ENCODE measurements around the gene ERN2. TPM values are rescaled to one million over a fixed set of nuclear protein-coding genes. Genes with fewer than 3 reads are reported as not detected.
"Not testable (repeated sequence)": the region's sequence is repeated elsewhere in the genome, so short reads cannot be mapped to it uniquely, and the experiment has no call there.

The ERN2 gene
- total and polyA plus RNA-seq, 2 of the 4 experiments (the other 2 are of a cell fraction), result 0.39 to 0.54 TPM

GRCh38 chr16:23724096-23724784 is 11.2 kb upstream of the ERN2 start:
- Histone ChIP-seq H3K4me2 (ENCODE audit: low read depth, low read length) (no peak overlapping the region), H3K9me1 (ENCODE audit: insufficient read depth, low read length) (no peaks in the 10 kb centered on the region), H3K4me3 (ENCODE audit: insufficient read depth, low read depth, low read length) (no peak overlapping the region), H4K5ac (ENCODE audit: low read depth, low read length) (no peak overlapping the region), H3K56ac (ENCODE audit: extremely low read depth, insufficient read depth, low read length) (no peak overlapping the region), H2AK5ac (ENCODE audit: low read depth, low read length) (no peak overlapping the region), H3K14ac (replicated peaks; ENCODE audit: low read depth, low read length) (no peak overlapping the region), H3K18ac (ENCODE audit: low read depth, low read length) (no peak overlapping the region), H4K91ac (ENCODE audit: insufficient read depth, low read depth, low read length) (no peak overlapping the region), H2AFZ (replicated peaks; ENCODE audit: low read length, poor library complexity) (no peak overlapping the region), H2BK120ac (ENCODE audit: low read depth, low read length) (no peak overlapping the region), H3K79me1 (ENCODE audit: low read depth in 1 of 2, low read length in 2 of 2) (no peaks in the 10 kb centered on the region), H3K4ac (ENCODE audit: low read depth, low read length) (no peak overlapping the region), H3K36me3 (ENCODE audit: control insufficient read depth, insufficient read depth, low read length) (no peaks in the 10 kb centered on the region), H3K23ac (ENCODE audit: low read depth, low read length) (no peak overlapping the region), H3K9ac (ENCODE audit: low read depth, low read length) (no peak overlapping the region), H3K9me3 (ENCODE audit: control insufficient read depth, insufficient read depth, low read length) (no peaks in the 10 kb centered on the region), H4K8ac (ENCODE audit: low read depth in 2 of 2, low read length in 2 of 2) (no peak overlapping the region), H2BK20ac (ENCODE audit: low read depth, low read length) (no peak overlapping the region), H3K27ac (ENCODE audit: insufficient read depth, low read length) (no peak overlapping the region), H3K4me1 (ENCODE audit: control insufficient read depth, insufficient read depth, low read length) (no peaks in the 10 kb centered on the region), H2AK9ac (replicated peaks; ENCODE audit: low read depth, low read length, poor library complexity) (no peak overlapping the region), H3K27me3 (ENCODE audit: control insufficient read depth, insufficient read depth, low read length) (no peaks in the 10 kb centered on the region), H4K20me1 (ENCODE audit: insufficient read depth, low read length) (no peaks in the 10 kb centered on the region), H2BK15ac (ENCODE audit: low read depth, low read length) (no peak overlapping the region), H2BK5ac (ENCODE audit: low read depth, low read length, poor library complexity, severe bottlenecking) (no peak overlapping the region)
- ChIA-PET CTCF (interaction anchor here (0.9 kb wide), 1 partner anchor 775 kb away, joined by 3 read pairs; no protein-coding TSS in a partner anchor), POLR2A (ENCODE audit: unreplicated experiment) (no interaction called here)
- in situ Hi-C loops (cut with MboI; ENCODE audit: low sequenced_read_pairs), result no loop called here
- TF ChIP-seq MXI1 (IDR thresholded peaks at IDR 0.05; ENCODE audit: borderline replicate concordance, low read depth, low read length) (no peak), CEBPB (IDR thresholded peaks at IDR 0.05; ENCODE audit: low read depth, low read length) (peak; percentile 75)
- DNase-seq (peak; percentile 7), ATAC-seq (ENCODE audit: low read depth) (no peak)
- dilution Hi-C loops (cut with HindIII; ENCODE audit: low sequenced_read_pairs, unreplicated experiment), result no loop called here
- intact Hi-C loops (cut with micrococcal nuclease), result no loop called here
- 43% methylated on average over 1 of the region's 8 CpGs; no CpG with 5 or more reads in 1 of the 2 experiments for WGBS, 2 experiments (ENCODE audit: extremely low coverage in 2 of 2, insufficient read length in 1 of 2)
- BruUV-seq (replicated peaks), result no TSS peak

DNA sequence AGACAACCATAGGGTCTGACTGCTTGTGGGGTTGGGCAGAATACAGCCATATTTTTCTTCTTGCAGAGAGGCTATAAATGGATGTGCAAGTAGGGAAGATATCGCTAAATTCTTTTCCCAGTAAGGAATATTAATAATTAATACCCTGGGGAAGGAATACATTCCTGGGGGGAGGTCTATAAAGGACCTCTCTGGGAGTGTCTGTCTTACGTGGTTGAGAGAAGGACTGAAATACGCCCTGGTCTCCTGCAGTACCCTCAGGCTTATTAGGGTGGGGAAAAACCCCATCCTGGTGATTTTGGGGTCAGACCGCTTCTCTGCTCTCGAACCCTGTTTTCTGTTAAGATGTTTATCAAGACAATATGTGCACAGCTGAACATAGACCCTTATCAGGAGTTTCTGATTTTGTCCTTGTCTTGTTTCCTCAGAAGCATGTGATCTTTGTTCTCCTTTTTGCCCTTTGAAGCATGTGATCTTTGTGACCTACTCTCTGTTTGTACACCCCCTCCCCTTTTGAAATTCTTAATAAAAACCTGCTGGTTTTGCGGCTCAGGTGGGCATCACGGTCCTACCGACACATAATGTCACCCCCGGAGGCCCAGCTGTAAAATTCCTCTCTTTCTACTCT is 9.7 kb upstream of the ERN2 start:
- H4K20me1 ChIP-seq (ENCODE audit: insufficient read depth, low read length); H2AFZ ChIP-seq (replicated peaks; ENCODE audit: low read length, poor library complexity); ATAC-seq (ENCODE audit: low read depth); H3K9me1 ChIP-seq (ENCODE audit: insufficient read depth, low read length); H2BK120ac ChIP-seq (ENCODE audit: low read depth, low read length); CTCF ChIA-PET; H3K27ac ChIP-seq (ENCODE audit: insufficient read depth, low read length); H3K56ac ChIP-seq (ENCODE audit: extremely low read depth, insufficient read depth, low read length); H3K18ac ChIP-seq (ENCODE audit: low read depth, low read length); H4K5ac ChIP-seq (ENCODE audit: low read depth, low read length); H4K91ac ChIP-seq (ENCODE audit: insufficient read depth, low read depth, low read length); H2BK15ac ChIP-seq (ENCODE audit: low read depth, low read length); DNase-seq; H2BK5ac ChIP-seq (ENCODE audit: low read depth, low read length, poor library complexity, severe bottlenecking); H3K14ac ChIP-seq (replicated peaks; ENCODE audit: low read depth, low read length); H3K36me3 ChIP-seq (ENCODE audit: control insufficient read depth, insufficient read depth, low read length); H3K27me3 ChIP-seq (ENCODE audit: control insufficient read depth, insufficient read depth, low read length); H3K4me1 ChIP-seq (ENCODE audit: control insufficient read depth, insufficient read depth, low read length); BruUV-seq (replicated peaks); H3K79me1 ChIP-seq (ENCODE audit: low read depth in 1 of 2, low read length in 2 of 2); H2AK5ac ChIP-seq (ENCODE audit: low read depth, low read length); H2AK9ac ChIP-seq (replicated peaks; ENCODE audit: low read depth, low read length, poor library complexity); in situ Hi-C loops (cut with MboI; ENCODE audit: low sequenced_read_pairs); H2BK20ac ChIP-seq (ENCODE audit: low read depth, low read length); H3K9ac ChIP-seq (ENCODE audit: low read depth, low read length); H3K9me3 ChIP-seq (ENCODE audit: control insufficient read depth, insufficient read depth, low read length); H3K4me2 ChIP-seq (ENCODE audit: low read depth, low read length); H3K4ac ChIP-seq (ENCODE audit: low read depth, low read length); dilution Hi-C loops (cut with HindIII; ENCODE audit: low sequenced_read_pairs, unreplicated experiment); intact Hi-C loops (cut with micrococcal nuclease); POLR2A ChIA-PET (ENCODE audit: unreplicated experiment); H4K8ac ChIP-seq (ENCODE audit: low read depth in 2 of 2, low read length in 2 of 2); H3K4me3 ChIP-seq (ENCODE audit: insufficient read depth, low read depth, low read length); H3K23ac ChIP-seq (ENCODE audit: low read depth, low read length): not testable (repeated sequence)
- no CpG with 5 or more reads among the region's 9 CpGs for WGBS, 2 experiments (ENCODE audit: extremely low coverage in 2 of 2, insufficient read length in 1 of 2)
